HG03378 (cell line): ENCODE results near the gene KLHDC7B.

Experiments used
- ATAC-seq: cut with Tn5 transposase; IDR thresholded peaks from one replicate; pipeline ENCODE4 v1.9.1; 2021; ENCODE audit warnings: mild to moderate bottlenecking, moderate library complexity; ENCODE audit not compliant: unreplicated experiment

The KLHDC7B gene

GRCh38 chr22:50547263-50547985 lies 1.7 kb downstream of the KLHDC7B start:
- no peak for ATAC-seq

- no peak for ATAC-seq
Measured at GRCh38 chr22:50548040-50548920, 2.6 kb downstream of the KLHDC7B start.

GRCh38 chr22:50548921-50549790 lies 3.5 kb downstream of the KLHDC7B start:
- ATAC-seq, result no peak

- ATAC-seq, result no peak
Measured at GRCh38 chr22:50550395-50550794, 4.7 kb downstream of the KLHDC7B start.

GRCh38 chr22:50551160-50551752 lies 5.6 kb downstream of the KLHDC7B start:
- no peak for ATAC-seq

- no peak for ATAC-seq
Measured at GRCh38 chr22:50553310-50553709, 7.6 kb downstream of the KLHDC7B start.

- no peak for ATAC-seq
Measured at GRCh38 chr22:50556703-50557102, 11.0 kb downstream of the KLHDC7B start.

- ATAC-seq, result no peak
Measured at GRCh38 chr22:50560034-50560433, 14.3 kb downstream of the KLHDC7B start.

- ATAC-seq, result no peak
Measured at GRCh38 chr22:50561401-50562358, 16.0 kb downstream of the KLHDC7B start.

- ATAC-seq, result peak; percentile 75
Measured at GRCh38 chr22:50562523-50563412, 17.1 kb downstream of the KLHDC7B start, which contains the start of gene SYCE3. Gene SYCE3 (minus strand): TSS chr22:50562919. CDS start chr22:50556405, 6,514 bp downstream.

- no peak for ATAC-seq
Measured at GRCh38 chr22:50563413-50564160, 17.9 kb downstream of the KLHDC7B start.

- ATAC-seq, result no peak
Measured at GRCh38 chr22:50564289-50564688, 18.6 kb downstream of the KLHDC7B start.

GRCh38 chr22:50567721-50568252 lies 22.1 kb downstream of the KLHDC7B start:
- ATAC-seq, result no peak

- ATAC-seq, result no peak
Measured at GRCh38 chr22:50568626-50569025, 22.9 kb downstream of the KLHDC7B start.

- ATAC-seq, result no peak
Measured at GRCh38 chr22:50569041-50569459, 23.4 kb downstream of the KLHDC7B start.

- ATAC-seq, result no peak
Measured at GRCh38 chr22:50569896-50570535, 24.3 kb downstream of the KLHDC7B start.

- no peak for ATAC-seq
Measured at GRCh38 chr22:50570861-50571260, 25.2 kb downstream of the KLHDC7B start.
